CD8-positive, alpha-beta memory T cell (primary cell): ENCODE data around the gene FNBP1. TPM values are rescaled to one million over a fixed set of nuclear protein-coding genes. Genes with fewer than 3 reads are reported as not detected.

Experiments
- CTCF ChIA-PET: fragments of 350-600 bp; sonication (Branson Sonifier 250); formaldehyde crosslinking; loops from one replicate; lab custom pipeline; 2021; ENCODE audit warnings: antibody characterized with exemption; lab: Charles Lee
- POLR2A ChIA-PET: fragments of 350-600 bp; sonication (Branson Sonifier 250); formaldehyde crosslinking; loops from one replicate; lab custom pipeline; 2021; ENCODE audit warnings: antibody characterized with exemption; lab: Charles Lee
- DNase-seq, 5 donors: peaks; one replicate each; pipeline versions ENCODE4 v3.0.0 to v3.0.0-alpha.2; 2020 to 2022; ENCODE audit warnings: mixed read lengths in 1 of 5
- H3K27ac ChIP-seq: one replicate; pipeline ENCODE4 v1.7.0; 2013; ENCODE audit warnings: low read depth, mild to moderate bottlenecking, low read length, moderate library complexity
- H3K27me3 ChIP-seq: 2 replicates; pipeline ENCODE4 v1.7.0; 2013; ENCODE audit warnings: low read length, mild to moderate bottlenecking; ENCODE audit not compliant: insufficient read depth, poor library complexity, severe bottlenecking
- H3K36me3 ChIP-seq: 2 replicates; pipeline ENCODE4 v1.7.0; 2013; ENCODE audit warnings: mild to moderate bottlenecking, low read length, moderate library complexity; ENCODE audit not compliant: insufficient read depth
- H3K4me1 ChIP-seq: 2 replicates; pipeline ENCODE4 v1.7.0; 2013; ENCODE audit warnings: mild to moderate bottlenecking, low read length, moderate library complexity; ENCODE audit not compliant: insufficient read depth
- H3K4me3 ChIP-seq: 2 replicates; pipeline ENCODE4 v1.7.0; 2013; ENCODE audit warnings: mild to moderate bottlenecking, low read length
- H3K9me3 ChIP-seq: 2 replicates; pipeline ENCODE4 v1.7.0; 2013; ENCODE audit warnings: mild to moderate bottlenecking, low read length
- H3K27ac Mint-ChIP-seq, 8 donors: one replicate each; pipeline ENCODE4 v1.8.0; 2020 to 2021; ENCODE audit warnings: mixed read lengths in 8 of 8, mild to moderate bottlenecking in 6 of 8, inconsistent platforms in 3 of 8, moderate library complexity in 3 of 8
- H3K27me3 Mint-ChIP-seq, 2 donors: one replicate each; pipeline ENCODE4 v1.8.0; 2020 to 2021; ENCODE audit warnings: mixed read lengths in 2 of 2, mild to moderate bottlenecking in 1 of 2, moderate library complexity in 1 of 2
- H3K36me3 Mint-ChIP-seq, 3 donors: one replicate each; pipeline ENCODE4 v1.8.0; 2020 to 2021; ENCODE audit warnings: mixed read lengths in 3 of 3, inconsistent platforms in 1 of 3, mild to moderate bottlenecking in 1 of 3
- H3K4me1 Mint-ChIP-seq, 3 donors: one replicate each; pipeline ENCODE4 v1.8.0; 2020 to 2021; ENCODE audit warnings: mixed read lengths in 3 of 3, inconsistent platforms in 1 of 3, mild to moderate bottlenecking in 1 of 3
- H3K4me3 Mint-ChIP-seq, 7 donors: one replicate each; pipeline ENCODE4 v1.8.0; 2020 to 2021; ENCODE audit warnings: mixed read lengths in 7 of 7, mild to moderate bottlenecking in 6 of 7, moderate library complexity in 4 of 7, inconsistent platforms in 2 of 7
- H3K9me3 Mint-ChIP-seq, 5 donors: one replicate each; pipeline ENCODE4 v1.8.0; 2020 to 2022; ENCODE audit warnings: mixed read lengths in 5 of 5, mild to moderate bottlenecking in 3 of 5, moderate library complexity in 2 of 5, inconsistent platforms in 1 of 5
- polyA plus RNA-seq: library from polyadenylated mRNA; unstranded; fragments of 300-500 nt; fragmentation: Illumina TruSeq; gene quantifications from one replicate; pipeline ENCODE4 v1.2.3, GENCODE V29; 2021
- total RNA-seq, 2 experiments: library from RNA; stranded (reverse); gene quantifications; one replicate each; pipeline ENCODE4 v1.2.3, GENCODE V29; 2021

The FNBP1 gene
- total and polyA plus RNA-seq, 3 experiments from 2014 or later: 176 to 230 (median 226) TPM

DNA sequence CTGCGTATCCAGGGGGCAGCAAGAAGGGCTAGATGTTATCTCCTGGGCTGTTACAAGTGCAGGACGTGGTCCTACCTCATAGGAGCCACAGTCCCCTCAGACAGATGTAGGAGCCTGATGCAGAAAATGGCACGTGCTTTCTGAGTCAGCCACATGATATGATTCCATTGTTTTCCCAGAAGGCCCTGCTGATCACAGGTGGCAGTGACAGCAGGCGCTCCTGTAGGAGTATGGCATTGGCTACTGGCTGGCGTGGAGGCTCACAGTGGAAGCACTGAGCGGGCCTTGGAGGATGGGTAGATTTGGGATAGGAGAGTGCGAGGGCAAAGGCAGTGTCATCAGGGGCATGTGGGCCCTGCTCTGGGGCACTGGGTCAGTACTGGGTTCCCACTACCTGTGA lies 185.8 kb downstream of the FNBP1 start:
- Mint-ChIP-seq H3K27me3 (no peaks in the 10 kb centered on the region), H3K36me3 (peaks cover 0 to 79% (median 22%) of the 10 kb centered on the region in 3 donors), H3K9me3 (no peaks in the 10 kb centered on the region), H3K27ac (peak overlapping the region in 6 of 8 donors; percentile 36 to 75 (median 55)), H3K4me3 (no peak overlapping the region), H3K4me1 (peaks cover 43 to 68% (median 56%) of the 10 kb centered on the region in 3 donors)
- ChIA-PET POLR2A (no interaction called here), CTCF (no interaction called here)
- H3K4me1 ChIP-seq: peaks cover 55% of the 10 kb centered on the region
- peaks cover 79% of the 10 kb centered on the region for H3K36me3 ChIP-seq
- no peak for DNase-seq
- H3K27me3 ChIP-seq: no peaks in the 10 kb centered on the region
- H3K9me3 ChIP-seq: no peaks in the 10 kb centered on the region
- no peak overlapping the region for H3K4me3 ChIP-seq
- peak overlapping the region; percentile 4 for H3K27ac ChIP-seq

DNA sequence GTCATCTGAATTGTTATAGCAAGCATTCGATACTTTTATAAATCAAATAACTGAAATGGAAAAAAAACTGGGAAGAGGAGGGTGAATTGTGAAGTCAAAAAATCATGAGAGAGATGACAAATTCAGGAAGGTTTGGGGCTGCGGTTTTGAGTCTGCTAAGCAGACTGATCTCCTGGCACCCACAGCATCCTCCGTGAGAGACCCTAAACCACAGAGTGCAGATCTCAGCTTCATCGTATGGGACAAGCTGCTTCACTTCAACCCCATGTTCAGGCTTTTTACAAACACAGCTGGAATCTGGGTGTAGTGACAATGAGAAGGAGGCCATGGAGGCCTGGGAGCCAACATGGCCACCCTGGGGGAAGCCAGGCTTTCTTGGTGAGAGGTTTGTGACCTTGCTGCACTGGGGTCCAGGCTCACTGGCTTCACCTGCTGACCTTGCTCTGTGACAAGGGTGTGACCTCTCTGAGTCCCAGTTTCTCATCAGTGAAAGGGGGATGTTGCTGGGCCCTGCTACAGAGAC lies 188.3 kb downstream of the FNBP1 start:
- peak in 2 of 5 donors; percentile 33 to 51 for DNase-seq
- POLR2A ChIA-PET: no interaction called here
- Histone ChIP-seq H3K36me3 (peaks cover 88% of the 10 kb centered on the region), H3K27me3 (no peaks in the 10 kb centered on the region), H3K4me3 (no peak overlapping the region), H3K4me1 (peaks cover 37% of the 10 kb centered on the region), H3K27ac (no peak overlapping the region), H3K9me3 (no peaks in the 10 kb centered on the region)
- peak overlapping the region in 6 of 7 donors; percentile 36 to 70 (median 56) for H3K4me3 Mint-ChIP-seq
- peaks cover 42 to 65% (median 59%) of the 10 kb centered on the region in 3 donors for H3K4me1 Mint-ChIP-seq
- H3K36me3 Mint-ChIP-seq: peaks cover 0 to 88% (median 32%) of the 10 kb centered on the region in 3 donors
- H3K27ac Mint-ChIP-seq: peak overlapping the region; percentile 18 to 86 (median 69)
- H3K9me3 Mint-ChIP-seq: no peaks in the 10 kb centered on the region
- H3K27me3 Mint-ChIP-seq: no peaks in the 10 kb centered on the region
- CTCF ChIA-PET: no interaction called here

DNA sequence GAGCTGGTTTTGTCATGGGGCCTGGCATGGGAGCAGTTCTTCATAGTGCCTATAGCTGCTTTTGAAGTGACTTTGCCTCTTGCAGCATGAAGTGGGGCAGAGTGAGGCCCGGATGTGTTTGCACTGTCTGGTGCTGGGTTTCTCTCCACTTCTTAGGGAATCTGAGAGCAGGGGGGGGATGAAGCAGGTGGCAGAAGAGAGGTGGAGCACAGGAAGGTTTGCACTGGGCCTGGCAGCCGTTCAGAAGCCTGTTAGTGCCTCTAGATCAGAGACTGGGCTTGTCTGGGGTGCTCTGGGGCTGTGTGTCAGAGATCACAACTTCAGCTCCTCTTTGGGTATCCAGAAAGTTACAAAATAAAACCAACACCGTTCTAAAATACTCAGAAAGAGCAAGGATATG lies 189.4 kb downstream of the FNBP1 start:
- peaks cover 0 to 91% (median 32%) of the 10 kb centered on the region in 3 donors for H3K36me3 Mint-ChIP-seq
- peaks cover 35% of the 10 kb centered on the region for H3K4me1 ChIP-seq
- H3K4me3 ChIP-seq: no peak overlapping the region

DNA sequence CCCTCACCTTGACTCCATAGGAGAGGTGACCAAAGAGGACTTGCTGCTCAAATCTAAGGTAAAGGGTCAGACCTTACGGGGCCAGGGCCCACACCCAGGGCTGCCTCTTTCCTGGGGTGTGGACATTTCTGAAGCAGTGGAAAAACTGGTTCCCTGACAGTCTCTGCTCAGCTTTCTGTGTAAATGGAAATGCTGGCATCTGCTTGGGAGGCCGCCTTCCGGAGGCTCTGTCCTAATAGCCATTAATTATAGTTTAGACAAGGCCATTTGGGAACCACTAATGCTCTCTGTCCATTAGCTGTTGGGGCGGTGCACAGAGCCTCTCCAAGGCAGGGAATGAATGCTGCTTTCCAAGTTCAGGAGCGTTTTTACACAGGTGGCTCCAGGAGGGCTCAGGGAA lies 190.4 kb downstream of the FNBP1 start:
- DNase-seq: no peak
- H3K9me3 ChIP-seq: no peaks in the 10 kb centered on the region
- Mint-ChIP-seq H3K4me3 (no peak overlapping the region), H3K27ac (no peak overlapping the region), H3K9me3 (no peaks in the 10 kb centered on the region), H3K27me3 (no peaks in the 10 kb centered on the region), H3K4me1 (peaks cover 45 to 72% (median 60%) of the 10 kb centered on the region in 3 donors), H3K36me3 (peaks cover 0 to 87% (median 31%) of the 10 kb centered on the region in 3 donors)
- peaks cover 84% of the 10 kb centered on the region for H3K36me3 ChIP-seq
- H3K27ac ChIP-seq: no peak overlapping the region
- no peaks in the 10 kb centered on the region for H3K27me3 ChIP-seq
- CTCF ChIA-PET: no interaction called here
- H3K4me3 ChIP-seq: no peak overlapping the region
- peaks cover 29% of the 10 kb centered on the region for H3K4me1 ChIP-seq
- POLR2A ChIA-PET: interaction anchor here (0.5 kb wide), 2 partner anchors 10 to 24 kb away, joined by 3 read pairs; no protein-coding TSS in a partner anchor

More for the DNA sequence above, 189.4 kb downstream of the FNBP1 start:
- ChIA-PET CTCF (no interaction called here), POLR2A (no interaction called here)
- Histone ChIP-seq H3K27me3 (no peaks in the 10 kb centered on the region), H3K27ac (no peak overlapping the region), H3K36me3 (peaks cover 94% of the 10 kb centered on the region), H3K9me3 (no peaks in the 10 kb centered on the region)
- no peaks in the 10 kb centered on the region for H3K27me3 Mint-ChIP-seq
- H3K9me3 Mint-ChIP-seq: no peaks in the 10 kb centered on the region
- H3K27ac Mint-ChIP-seq: peak overlapping the region in 4 of 8 donors; percentile 31 to 70 (median 58)
- H3K4me1 Mint-ChIP-seq: peaks cover 42 to 70% (median 60%) of the 10 kb centered on the region in 3 donors
- no peak for DNase-seq
- H3K4me3 Mint-ChIP-seq: peak overlapping the region in 1 of 7 donors; percentile 83

DNA sequence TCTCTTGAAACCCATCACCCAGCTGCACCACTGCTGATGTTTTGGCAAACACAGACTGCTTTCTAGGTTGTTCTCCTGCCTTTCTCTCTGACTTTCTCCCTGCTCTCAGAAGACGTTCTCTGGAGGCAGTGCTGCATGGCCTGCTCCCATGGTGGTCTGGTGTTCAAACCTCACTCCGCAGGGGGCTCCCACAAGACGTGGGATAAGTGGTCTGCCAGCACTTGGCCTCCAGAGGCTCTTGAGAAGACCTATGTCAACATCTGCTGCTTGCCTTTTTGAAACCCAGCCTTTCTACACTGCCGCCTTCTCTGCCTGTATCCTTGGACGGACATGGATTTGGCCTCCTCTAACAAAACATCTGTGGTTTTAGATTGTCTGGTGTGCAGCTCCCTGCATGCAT lies 191.2 kb downstream of the FNBP1 start:
- H3K9me3 ChIP-seq: no peaks in the 10 kb centered on the region
- DNase-seq: no peak
- H3K9me3 Mint-ChIP-seq: no peaks in the 10 kb centered on the region
- H3K4me3 ChIP-seq: no peak overlapping the region
- ChIA-PET POLR2A (no interaction called here), CTCF (no interaction called here)
- H3K27me3 ChIP-seq: no peaks in the 10 kb centered on the region
- H3K4me1 Mint-ChIP-seq: peaks cover 41 to 73% (median 55%) of the 10 kb centered on the region in 3 donors
- H3K27ac ChIP-seq: no peak overlapping the region
- H3K36me3 ChIP-seq: peaks cover 76% of the 10 kb centered on the region
- H3K27ac Mint-ChIP-seq: peak overlapping the region in 3 of 8 donors; percentile 1 to 83 (median 40)
- no peaks in the 10 kb centered on the region for H3K27me3 Mint-ChIP-seq
- peaks cover 0 to 82% (median 31%) of the 10 kb centered on the region in 3 donors for H3K36me3 Mint-ChIP-seq
- H3K4me1 ChIP-seq: peaks cover 27% of the 10 kb centered on the region
- no peak overlapping the region for H3K4me3 Mint-ChIP-seq

DNA sequence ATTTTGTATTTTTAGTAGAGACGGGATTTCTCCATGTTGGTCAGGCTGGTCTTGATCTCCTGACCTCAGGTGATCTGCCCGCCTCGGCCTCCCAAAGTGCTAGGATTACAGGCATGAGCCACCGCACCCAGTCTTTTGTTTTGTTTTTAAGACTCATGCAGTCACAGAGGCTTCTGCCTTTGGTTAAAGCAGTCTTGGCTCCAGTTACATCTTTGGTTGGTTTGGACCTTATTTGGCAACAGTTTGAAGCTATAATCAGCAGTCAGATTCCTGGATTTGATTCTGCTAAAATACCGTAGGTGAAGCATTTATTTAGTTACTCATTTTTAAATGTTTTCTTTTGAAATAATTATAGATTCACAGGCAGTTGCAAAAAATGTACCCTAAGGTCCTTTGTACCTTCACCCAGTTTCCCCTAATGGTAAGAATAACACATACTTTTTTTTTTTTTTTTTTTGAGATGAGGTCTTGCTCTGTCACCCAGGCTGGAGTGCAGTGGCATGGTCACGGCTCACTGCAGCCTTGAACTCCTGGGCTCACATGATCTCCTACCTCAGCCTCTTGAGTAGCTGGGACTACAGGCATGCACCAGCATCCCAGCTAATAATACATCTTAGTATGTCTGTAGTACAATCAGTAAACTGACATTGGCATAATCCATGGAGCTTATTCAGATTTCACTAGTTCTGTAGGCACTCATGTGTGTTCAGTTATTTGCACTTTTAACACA lies 192.0 kb downstream of the FNBP1 start:
- Mint-ChIP-seq H3K27me3 (no peaks in the 10 kb centered on the region), H3K36me3 (peaks cover 0 to 75% (median 31%) of the 10 kb centered on the region in 3 donors), H3K9me3 (no peaks in the 10 kb centered on the region), H3K4me1 (peaks cover 39 to 70% (median 48%) of the 10 kb centered on the region in 3 donors), H3K27ac (peak overlapping the region in 4 of 8 donors; percentile 30 to 48 (median 42)), H3K4me3 (no peak overlapping the region)
- ChIA-PET POLR2A (interaction anchor here (0.7 kb wide), 1 partner anchor 10 kb away, joined by 6 read pairs; no protein-coding TSS in a partner anchor), CTCF (no interaction called here)
- H3K9me3 ChIP-seq: no peaks in the 10 kb centered on the region
- peaks cover 27% of the 10 kb centered on the region for H3K4me1 ChIP-seq
- no peak for DNase-seq
- H3K27me3 ChIP-seq: no peaks in the 10 kb centered on the region
- no peak overlapping the region for H3K27ac ChIP-seq
- no peak overlapping the region for H3K4me3 ChIP-seq
- peaks cover 70% of the 10 kb centered on the region for H3K36me3 ChIP-seq

DNA sequence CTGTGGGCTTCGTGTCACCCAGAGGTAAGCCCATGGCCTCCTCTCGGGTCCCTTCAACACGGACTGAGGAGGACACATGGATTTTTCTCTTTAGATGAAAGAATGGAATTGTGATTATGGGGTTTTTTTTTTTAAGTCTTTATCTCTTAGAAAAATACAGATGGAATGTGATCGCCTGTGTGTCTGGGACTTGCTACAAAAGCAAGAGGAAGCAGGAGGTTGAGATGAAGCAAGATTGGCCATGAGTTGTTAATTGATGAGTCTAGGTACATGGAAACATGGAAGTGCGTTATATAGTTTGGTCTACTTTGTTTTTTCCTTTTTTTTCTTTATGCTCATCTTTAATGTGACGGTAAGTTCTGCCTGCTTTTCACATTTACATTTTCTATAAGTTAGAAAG lies 193.1 kb downstream of the FNBP1 start:
- Histone ChIP-seq H3K4me3 (no peak overlapping the region), H3K4me1 (peaks cover 18% of the 10 kb centered on the region), H3K27me3 (no peaks in the 10 kb centered on the region), H3K27ac (no peak overlapping the region), H3K9me3 (no peaks in the 10 kb centered on the region), H3K36me3 (peaks cover 62% of the 10 kb centered on the region)
- H3K9me3 Mint-ChIP-seq: no peaks in the 10 kb centered on the region
- peaks cover 0 to 69% (median 25%) of the 10 kb centered on the region in 3 donors for H3K36me3 Mint-ChIP-seq
- peaks cover 38 to 69% (median 45%) of the 10 kb centered on the region in 3 donors for H3K4me1 Mint-ChIP-seq
- POLR2A ChIA-PET: no interaction called here
- H3K4me3 Mint-ChIP-seq: no peak overlapping the region
- no peaks in the 10 kb centered on the region for H3K27me3 Mint-ChIP-seq
- H3K27ac Mint-ChIP-seq: peak overlapping the region in 6 of 8 donors; percentile 2 to 54 (median 38)
- no peak for DNase-seq
- CTCF ChIA-PET: no interaction called here
